AG20443 (cell line): Measurements from ENCODE around the gene SPDYE2B.
"Not testable (repeated sequence)": the region's sequence is repeated elsewhere in the genome, so short reads cannot be mapped to it uniquely, and the experiment has no call there.

Experiments used
- DNase-seq: peaks from one replicate; pipeline ENCODE4 v3.0.0; 2012; ENCODE audit warnings: low spot score, mixed read lengths

Gene SPDYE2B

DNA sequence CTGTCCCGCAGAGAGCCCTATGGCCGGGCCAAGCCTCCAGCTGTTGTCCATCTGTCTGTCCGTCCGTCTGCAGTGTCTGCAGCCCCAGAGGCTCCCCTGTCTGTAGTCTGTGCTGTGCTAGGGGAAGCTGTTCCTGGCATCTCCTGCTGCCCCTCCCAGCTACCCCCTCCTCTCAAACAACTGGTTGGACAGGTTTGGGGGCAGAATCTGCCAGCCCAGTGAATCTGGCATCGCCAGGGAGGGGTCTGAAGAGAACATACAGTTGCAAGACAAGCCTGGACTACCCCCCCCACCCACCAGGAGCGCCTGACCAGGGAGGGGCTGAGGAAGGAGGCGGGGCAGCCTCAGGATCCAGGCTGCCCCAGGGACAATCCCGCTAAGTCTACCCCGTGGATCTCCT lies 7.4 kb upstream of the SPDYE2B start, which contains the start of gene UPK3BL1:
Gene UPK3BL1, minus strand, starts transcription at position 101 of the 400 bp plus-strand sequence. Its CDS starts 50 bp downstream, at position 51.
- not testable (repeated sequence) for DNase-seq

DNA sequence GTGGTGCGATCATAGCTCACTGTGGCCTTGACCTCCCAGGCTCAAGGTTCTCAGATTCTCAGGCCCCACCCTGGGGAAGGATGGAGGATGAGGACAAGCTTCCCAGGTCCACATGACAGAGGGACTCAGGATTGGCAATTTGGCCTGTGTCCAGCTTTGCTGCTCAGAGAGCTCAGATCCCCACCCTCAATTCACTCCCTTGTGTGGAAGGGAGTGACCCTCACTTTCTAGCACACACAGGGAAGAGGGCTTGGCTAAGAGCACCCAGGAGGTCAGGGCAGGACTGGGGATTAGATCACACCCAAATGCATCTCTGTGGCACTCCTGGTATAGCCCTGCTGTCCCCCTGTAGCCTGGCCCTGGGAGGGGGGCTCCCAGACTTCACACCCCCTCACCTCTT lies 6.7 kb upstream of the SPDYE2B start:
- DNase-seq = not testable (repeated sequence)

DNA sequence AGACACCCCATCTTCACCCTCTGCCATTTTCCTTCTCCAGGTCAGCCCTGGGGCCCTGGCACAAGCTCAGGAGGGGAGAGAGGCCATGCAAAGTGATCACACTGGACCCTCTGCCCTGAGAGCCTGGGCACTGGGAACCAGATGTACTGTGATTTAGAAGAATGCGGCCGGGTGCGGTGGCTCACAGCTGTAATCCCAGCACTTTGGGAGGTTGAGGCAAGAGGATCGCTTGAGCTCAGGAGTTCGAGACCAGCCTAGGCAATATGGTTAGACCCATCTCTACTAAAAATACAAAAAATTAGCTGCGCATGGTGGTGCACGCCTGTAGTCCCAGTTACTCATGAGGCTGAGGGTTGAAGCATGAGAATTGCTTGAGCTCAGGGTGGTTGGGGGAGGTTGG lies 2.3 kb upstream of the SPDYE2B start:
- not testable (repeated sequence) for DNase-seq

DNA sequence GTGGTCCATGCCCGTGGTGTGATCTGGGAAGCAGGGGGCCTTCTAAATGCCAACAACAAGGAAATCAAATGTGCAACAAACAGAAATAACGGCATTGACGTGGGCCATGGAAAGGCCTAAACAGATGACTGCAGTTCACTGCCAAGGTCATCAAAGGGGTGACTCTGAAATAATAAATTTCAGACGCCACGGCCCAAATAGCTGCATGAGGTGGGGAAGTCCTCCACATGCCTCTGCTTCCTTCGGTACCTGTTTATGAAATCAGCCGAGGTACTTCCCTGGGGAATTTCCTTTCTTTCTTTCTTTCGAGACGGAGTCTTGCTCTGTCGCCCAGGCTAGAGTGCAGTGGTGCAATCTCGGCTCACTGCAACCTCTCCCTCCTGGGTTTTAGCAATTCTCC lies 14.6 kb downstream of the SPDYE2B start:
- not testable (repeated sequence) for DNase-seq

DNA sequence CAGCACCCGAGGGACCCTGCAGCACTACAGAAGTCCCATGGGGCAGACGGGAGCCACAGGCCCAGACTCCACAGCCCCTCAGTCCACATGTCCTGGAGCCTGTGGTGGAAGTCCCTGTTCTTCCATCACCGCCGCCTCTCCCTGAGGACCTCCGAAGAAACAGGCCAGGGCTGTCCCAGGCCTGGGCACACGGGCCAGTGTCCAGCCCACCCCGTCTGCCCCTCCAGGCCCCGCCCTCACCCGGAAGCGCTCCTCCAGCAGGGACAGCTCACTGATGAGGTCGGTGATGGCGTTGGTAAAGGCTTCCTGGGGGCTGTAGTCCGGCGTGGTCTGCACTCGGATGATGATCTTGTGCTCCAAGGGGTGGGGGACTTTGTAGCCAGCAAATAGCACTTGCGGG lies 16.7 kb downstream of the SPDYE2B start:
- DNase-seq = not testable (repeated sequence)

DNA sequence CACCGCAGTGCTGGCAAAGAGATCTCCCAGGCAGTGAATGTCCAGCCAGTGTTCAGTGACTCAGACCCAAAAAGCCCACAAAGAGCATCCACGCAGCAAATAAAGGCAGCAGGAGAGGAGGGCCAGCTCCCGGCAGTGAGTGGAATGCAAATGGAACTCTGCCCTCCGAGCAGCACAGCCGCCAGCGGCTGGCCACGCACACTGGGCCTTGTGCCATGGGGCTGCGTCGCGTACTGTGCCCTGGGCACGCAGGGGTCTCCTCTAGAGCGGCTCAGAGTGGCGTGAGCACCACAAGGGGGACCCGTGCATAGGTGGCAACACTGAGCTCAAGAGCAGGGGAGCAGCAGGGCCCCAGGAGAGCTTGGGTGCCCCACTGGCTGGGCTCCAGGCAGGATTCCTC lies 17.4 kb downstream of the SPDYE2B start:
- DNase-seq = not testable (repeated sequence)

DNA sequence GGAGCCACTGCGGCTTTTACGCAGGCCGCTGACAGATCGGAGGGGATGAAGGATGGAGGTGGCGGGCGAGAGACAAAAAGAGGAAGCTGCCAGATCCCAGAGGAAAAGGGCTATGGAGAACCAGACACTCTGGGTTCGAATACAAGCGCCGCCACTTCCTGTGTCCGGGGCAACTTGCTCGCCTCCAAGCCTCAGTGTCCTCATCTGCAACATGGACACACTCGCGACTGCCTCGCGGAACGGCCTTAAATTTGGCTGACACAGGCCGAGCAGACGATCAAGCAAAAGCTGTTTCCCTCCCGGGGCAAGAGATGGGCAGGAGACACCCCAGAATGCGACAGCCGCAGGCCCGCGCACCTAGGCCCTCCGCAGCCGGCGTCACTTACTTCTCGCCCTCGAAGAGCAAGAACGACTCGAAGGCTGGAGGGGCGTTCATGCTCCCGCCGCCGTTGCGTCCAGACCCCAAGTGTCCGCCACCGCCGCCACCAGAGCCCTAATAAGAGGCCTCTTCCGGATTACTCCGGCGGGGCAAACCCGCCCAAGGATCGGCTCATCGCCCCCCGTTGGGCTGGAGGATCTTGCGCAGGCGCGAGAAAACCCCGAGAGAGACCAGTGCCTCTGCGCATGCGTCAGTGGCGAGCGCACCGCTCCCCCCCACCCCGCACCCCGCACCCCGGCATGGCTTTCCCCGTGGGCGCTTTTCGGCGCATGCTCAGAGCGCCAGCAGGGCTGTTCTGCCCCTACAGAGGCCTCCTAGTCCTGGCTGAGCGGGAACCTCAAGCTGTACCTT lies 21.2 kb downstream of the SPDYE2B start, which contains the start of gene POLR2J2:
Gene POLR2J2, minus strand, starts transcription at position 498 of the 790 bp plus-strand sequence. Its CDS starts 62 bp downstream, at position 436.
- not testable (repeated sequence) for DNase-seq

DNA sequence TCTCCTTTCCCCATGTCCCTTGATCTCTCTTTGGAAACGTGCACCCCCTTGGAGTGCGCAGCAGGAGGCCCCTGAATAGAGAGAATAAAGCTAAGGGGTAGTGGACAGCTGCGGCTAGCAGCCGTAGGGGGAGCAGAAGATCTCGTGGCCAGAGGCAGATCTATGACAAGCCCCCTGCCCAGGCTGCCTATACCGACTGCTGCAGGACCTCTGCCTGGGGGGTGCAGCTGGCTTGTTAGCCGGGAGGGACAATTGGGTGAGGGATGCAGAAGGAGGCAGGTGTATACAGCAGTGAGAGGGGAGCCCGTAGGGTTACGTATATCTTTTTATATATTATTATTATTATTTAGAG lies 21.8 kb downstream of the SPDYE2B start:
- DNase-seq = not testable (repeated sequence)

DNA sequence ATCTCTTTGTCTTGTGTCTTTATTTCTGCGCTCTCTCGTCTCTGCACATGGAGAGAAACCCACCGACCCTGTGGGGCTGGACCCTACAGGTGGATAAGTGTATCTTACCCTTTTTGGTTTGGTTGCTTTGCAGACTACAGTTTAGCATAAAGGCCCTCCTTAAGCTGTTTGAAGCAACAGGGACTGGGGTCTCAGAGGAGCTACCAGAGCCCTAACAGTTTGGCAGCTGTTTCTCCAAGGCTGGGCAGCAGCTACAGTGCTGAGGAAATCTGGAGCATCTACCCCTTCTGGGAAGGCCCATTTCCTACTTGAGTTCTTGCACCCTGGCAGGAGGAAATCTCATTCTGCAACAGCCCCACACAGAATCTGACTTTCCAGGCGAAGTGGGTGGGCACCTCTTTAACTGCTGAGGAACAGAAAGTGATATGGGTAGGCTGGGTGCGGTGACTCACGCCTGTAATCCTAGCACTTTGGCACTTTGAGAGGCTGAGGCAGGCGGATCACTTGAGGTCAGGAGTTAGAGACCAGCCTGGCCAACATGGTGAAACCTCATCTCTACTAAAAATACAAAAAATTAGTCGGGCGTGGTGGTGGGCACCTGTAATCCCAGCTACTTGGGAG lies 23.4 kb downstream of the SPDYE2B start:
- DNase-seq = not testable (repeated sequence)

DNA sequence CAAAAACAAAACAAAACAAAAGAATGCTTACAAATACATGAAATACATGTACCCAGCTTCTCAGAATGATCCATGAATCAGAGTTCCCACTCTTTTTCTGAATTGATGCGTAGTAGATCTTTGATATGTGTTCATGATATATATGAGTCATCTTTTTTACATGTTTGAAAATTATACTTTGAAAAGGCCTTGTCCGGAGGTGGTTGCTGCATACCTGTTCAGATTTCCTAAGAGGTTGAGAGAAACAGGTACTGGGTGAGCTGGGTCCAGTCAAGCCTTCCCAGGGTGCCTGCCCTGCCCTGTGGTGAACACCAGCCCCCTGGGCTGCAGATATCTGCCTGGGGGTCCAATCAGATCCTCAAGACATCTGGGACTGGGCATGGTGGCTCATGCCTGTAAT lies 25.4 kb downstream of the SPDYE2B start:
- not testable (repeated sequence) for DNase-seq

DNA sequence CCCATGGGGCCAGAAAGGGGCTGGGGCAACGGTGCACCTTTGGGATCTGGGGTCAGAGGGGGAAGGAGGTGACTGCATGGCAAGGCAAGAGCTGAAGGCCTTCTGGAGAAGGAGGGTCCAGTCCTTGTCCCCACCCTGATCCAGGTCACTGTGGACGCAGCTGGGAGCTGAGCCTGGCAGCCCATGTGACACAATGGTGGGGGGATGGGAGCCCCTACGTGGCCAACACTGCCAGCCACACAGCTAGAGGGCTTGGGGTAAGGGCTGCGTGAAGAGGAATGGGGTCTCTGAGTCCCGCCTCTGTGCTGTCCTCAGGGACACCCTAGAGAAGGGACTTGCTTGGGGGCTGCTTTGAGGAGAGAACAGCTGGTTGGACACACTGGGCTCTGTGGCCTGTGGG lies 30.7 kb downstream of the SPDYE2B start:
- DNase-seq = not testable (repeated sequence)

DNA sequence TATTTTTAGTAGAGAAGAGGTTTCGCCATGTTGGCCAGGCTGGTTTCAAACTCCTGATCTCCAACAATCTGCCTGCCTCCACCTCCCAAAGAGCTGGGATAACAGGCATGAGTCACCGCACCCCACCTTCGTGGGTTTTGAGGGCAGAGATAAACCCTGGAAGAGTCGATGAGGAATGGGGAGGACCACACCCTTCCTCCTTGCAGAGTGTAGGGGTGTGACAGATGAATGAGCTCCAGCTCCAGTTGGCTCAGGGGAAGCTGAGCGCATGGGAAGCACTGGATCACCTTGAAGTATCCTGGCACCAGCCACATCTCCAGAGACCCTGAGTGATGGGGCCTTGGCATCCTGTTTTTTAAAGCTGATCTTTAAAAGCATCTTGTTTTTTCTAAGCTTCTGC lies 32.4 kb downstream of the SPDYE2B start:
- DNase-seq = not testable (repeated sequence)

DNA sequence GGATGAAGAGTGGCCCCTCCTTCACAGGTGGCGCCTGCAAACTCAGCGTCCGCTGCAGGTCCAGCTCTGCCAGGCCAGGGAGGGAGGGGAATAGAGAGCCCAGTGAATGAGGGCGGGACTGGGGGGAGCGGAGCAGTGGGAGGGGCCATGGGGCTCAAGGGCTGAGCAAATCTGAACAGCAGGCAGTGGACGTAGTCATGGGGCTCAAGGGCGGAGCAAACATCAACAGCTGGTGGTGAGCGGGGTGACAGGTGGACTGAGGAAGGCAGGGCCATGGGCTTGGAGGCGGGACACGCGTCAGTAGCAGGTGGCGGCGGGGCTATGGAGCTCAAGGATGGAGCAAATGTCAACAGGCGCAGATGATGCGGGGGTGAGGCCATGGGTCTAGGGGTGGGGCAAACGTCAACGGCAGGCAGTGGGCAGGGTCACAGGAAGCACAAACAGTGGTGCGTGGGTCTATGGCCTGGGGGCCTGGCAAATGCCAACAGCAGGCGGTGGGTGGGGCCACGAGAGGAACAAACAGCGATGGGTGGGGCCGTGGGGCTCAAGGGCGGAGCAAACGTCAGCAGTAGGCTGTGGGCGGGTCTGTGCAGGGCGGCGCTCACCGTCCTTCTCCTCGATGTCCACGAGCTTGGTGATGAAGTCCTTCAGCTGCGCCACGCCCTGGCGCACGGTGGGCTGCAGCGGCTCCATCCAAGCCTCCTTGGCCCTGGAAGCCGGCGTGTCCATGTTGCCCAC lies 38.3 kb downstream of the SPDYE2B start:
- not testable (repeated sequence) for DNase-seq

DNA sequence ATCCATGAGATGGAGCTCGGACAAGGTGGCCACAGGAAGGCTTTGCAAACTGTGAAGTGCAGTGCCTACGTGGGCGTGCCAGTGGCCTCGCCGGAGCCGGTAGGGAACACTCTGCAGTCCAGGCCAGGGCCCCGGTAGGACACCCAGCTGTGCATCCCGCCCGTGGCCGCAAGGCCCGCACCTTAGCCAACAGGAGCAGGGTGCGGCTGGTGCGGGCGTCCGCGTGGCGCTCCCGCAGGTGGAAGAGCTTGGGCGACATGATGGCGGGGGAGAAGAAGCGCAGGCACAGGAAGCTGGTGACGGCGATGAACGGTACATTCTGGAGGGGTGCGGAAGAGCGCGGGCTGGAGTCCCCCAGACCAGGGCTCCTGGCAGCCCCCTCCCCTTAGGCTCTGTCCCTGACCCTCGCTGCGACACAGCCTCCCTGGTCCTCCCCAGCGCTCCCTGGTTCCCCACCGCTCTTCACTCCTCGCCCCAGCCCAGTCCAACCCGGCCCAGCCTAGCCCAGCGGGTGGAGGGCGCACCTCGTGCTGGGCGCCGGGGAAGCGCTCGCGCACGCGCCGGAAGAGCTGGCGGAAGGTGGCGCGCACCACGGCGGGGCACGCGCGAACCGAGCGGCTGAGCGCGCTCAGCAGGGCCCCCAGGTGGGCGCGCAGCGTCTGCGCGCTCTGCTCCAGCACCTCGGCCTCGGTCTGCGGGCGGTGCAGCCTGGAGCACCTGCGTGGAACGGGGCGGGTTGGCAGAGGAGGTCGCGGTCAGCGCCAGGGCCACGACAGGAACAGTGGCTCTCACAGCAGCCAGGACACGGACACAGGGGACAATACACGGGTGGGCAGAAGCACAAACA lies 39.5 kb downstream of the SPDYE2B start:
- not testable (repeated sequence) for DNase-seq

DNA sequence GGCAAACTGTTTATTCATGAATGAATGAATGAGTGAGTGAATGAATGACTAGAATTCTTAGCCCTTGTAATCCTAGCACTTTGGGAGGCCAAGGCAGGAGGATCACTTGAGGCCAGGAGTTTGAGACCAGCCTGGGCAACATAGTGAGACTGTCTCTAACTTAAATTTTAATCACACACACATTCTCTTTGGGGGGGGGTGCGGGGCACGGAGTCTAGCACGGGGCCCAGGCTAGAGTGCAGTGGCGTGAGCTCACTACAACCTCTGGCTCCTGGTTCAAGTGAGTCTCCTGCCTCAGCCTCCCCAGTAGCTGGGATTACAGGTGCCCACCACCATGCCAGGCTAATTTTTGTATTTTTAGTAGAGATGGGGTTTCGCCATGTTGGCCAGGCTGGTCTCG lies 40.5 kb downstream of the SPDYE2B start:
- not testable (repeated sequence) for DNase-seq

DNA sequence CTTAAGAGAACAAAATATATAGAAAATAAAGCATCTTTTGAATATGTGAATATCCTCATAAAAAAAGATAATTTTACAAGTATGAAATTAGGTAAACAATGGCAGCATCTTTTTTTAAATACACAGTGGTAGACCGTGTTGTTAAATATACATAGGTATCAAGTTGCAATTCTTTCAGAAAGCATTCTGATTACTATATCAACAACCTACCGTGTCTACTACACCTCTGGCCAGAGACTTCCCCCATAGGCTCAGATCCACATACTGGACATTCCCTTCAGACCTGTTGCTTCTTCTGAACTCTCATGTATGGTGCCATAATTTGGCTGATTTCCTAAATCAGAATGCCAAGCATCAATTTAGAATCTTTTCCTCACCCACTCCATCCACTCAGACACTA lies 43.9 kb downstream of the SPDYE2B start:
- not testable (repeated sequence) for DNase-seq

DNA sequence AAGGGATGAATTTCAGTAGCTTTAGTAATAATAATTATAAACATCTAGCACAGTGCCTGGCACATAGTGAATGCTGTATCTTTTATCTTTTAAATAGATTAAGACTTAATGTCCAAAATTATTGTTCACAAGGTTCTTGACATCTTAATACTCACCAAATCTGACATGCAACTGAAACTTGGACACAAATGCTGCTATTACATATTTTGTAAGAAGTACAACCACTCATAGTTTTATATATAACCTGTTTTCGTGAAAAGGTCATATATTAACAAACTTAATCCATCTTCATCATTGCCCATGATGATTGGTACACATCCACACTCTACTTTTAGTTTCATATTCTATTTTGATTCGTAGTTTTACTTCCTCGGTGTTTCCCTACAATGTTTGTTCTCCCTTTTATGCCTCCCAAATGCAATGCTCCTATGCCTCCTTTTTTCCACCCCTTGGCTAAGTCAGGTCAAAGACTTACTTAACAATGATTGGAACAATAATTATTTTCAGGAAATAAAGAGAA lies 45.0 kb downstream of the SPDYE2B start:
- DNase-seq = not testable (repeated sequence)

DNA sequence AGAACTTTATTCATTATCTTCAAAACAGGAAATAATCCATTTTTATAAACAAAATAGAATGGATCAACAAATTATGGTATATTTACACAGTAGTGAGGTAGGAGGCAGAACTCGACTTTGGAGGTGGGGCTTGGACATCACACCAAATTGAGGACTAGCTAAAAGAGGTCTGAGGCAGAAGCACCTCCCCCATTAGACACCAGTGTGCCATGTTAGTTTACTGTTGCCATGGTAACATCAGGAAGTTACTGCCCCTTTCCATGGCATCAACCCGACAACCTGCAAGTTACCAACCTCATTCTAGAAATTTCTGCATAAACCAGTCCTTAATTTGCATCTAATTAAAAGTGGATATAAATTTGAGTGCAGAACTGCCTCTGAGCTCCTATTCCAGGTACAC lies 45.9 kb downstream of the SPDYE2B start:
- not testable (repeated sequence) for DNase-seq

DNA sequence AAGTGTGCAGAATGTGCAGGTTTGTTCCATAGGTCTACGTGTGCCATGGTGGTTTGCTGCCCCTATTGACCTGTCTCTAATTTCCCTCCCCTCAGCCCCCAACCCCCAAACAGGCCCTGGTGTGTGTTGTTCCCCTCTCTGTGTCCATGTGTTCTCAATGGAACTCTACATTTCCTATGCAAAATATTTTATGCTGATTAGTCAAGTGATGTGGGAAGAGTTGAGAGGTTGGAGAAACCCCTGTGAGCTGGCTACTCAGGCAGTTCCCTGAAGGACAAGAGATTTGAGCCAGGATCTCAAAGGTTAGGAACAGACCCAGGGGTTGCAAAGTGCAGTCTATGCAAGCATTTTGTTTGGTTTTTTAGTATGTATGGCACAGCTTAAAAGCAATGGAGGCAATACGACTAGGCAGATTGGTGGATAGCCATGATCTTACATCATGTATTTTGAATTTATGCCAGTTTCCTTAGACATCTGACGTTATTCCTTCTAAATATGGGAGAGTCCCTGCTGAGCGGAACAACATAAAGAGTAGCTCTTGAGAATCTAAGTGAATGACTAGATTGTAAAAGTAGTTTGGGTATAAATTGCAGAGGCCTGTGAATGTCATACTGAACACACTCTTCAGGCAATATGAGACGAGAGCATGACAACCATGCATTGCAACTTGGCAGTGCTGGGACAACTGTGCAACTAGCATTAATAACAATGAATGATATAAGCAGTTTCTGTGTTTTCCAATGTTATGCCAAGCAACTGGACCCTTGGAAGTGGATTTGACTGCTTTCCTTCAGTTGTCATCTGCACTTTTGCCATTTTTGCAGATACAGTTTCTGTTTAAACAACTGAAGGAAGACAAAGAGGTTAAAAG lies 47.8 kb downstream of the SPDYE2B start:
- not testable (repeated sequence) for DNase-seq
